ENCODE measurements around the gene DAG1.

DNA sequence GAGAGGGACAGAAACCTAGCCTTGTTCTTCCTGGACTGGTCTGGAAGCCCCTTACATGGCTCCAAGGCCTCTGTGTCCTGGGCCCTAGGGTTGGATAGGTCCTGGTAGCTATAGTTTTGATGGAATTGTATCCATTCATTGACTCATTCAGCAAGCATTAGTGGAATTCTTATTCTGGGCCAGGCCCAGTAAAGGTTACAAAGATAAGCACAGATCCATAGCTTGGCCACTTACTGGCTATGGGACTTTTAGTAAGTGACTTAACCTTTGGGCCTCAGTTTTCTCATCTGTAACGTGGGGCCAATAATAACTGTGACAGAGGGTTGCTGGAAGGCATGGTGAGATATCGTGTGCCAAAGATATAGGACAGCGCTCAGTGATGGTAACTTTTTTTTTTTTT, 13.6 kb upstream of the DAG1 start:
- TF ChIP-seq GLIS3 (CRISPR knock-in tag; IDR thresholded peaks at IDR 0.05) (no peak), ZFP3 (CRISPR knock-in tag; IDR thresholded peaks at IDR 0.05) (no peak), RARB (CRISPR knock-in tag; IDR thresholded peaks at IDR 0.05) (no peak), CSDC2 (CRISPR knock-in tag; IDR thresholded peaks at IDR 0.05) (no peak), ZNF565 (CRISPR knock-in tag; conservative IDR thresholded peaks at IDR 0.05; ENCODE audit: low read depth) (no peak), ARNTL (CRISPR knock-in tag; IDR thresholded peaks at IDR 0.05; ENCODE audit: borderline replicate concordance, low read depth) (no peak), ZC3H10 (CRISPR knock-in tag; IDR thresholded peaks at IDR 0.05) (no peak), ZFP30 (CRISPR knock-in tag; IDR thresholded peaks at IDR 0.05) (no peak), ESRRG (CRISPR knock-in tag; IDR thresholded peaks at IDR 0.05) (no peak)
- TF ChIP-seq, protein P1, sequence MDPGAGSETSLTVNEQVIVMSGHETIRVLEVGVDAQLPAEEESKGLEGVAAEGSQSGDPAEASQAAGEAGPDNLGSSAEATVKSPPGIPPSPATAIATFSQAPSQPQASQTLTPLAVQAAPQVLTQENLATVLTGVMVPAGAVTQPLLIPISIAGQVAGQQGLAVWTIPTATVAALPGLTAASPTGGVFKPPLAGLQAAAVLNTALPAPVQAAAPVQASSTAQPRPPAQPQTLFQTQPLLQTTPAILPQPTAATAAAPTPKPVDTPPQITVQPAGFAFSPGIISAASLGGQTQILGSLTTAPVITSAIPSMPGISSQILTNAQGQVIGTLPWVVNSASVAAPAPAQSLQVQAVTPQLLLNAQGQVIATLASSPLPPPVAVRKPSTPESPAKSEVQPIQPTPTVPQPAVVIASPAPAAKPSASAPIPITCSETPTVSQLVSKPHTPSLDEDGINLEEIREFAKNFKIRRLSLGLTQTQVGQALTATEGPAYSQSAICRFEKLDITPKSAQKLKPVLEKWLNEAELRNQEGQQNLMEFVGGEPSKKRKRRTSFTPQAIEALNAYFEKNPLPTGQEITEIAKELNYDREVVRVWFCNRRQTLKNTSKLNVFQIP (CRISPR knock-in tag; IDR thresholded peaks at IDR 0.05; ENCODE audit: borderline replicate concordance, low read depth), result no peak
- TF ChIP-seq, protein P2, sequence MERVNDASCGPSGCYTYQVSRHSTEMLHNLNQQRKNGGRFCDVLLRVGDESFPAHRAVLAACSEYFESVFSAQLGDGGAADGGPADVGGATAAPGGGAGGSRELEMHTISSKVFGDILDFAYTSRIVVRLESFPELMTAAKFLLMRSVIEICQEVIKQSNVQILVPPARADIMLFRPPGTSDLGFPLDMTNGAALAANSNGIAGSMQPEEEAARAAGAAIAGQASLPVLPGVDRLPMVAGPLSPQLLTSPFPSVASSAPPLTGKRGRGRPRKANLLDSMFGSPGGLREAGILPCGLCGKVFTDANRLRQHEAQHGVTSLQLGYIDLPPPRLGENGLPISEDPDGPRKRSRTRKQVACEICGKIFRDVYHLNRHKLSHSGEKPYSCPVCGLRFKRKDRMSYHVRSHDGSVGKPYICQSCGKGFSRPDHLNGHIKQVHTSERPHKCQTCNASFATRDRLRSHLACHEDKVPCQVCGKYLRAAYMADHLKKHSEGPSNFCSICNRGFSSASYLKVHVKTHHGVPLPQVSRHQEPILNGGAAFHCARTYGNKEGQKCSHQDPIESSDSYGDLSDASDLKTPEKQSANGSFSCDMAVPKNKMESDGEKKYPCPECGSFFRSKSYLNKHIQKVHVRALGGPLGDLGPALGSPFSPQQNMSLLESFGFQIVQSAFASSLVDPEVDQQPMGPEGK (CRISPR knock-in tag; IDR thresholded peaks at IDR 0.05; ENCODE audit: borderline replicate concordance), result no peak
